Heart left ventricle (tissue), 13 donors: ENCODE results near the gene CEACAM16.

Source experiments
- POLR2A ChIP-seq, 2 donors: fragments of 450-650 bp; IDR thresholded peaks; one replicate each; pipeline ENCODE4 v1.6.1; 2017; ENCODE audit warnings: antibody characterized with exemption in 2 of 2, mild to moderate bottlenecking in 2 of 2, moderate library complexity in 2 of 2
- TF ChIP-seq, protein P1 (sequence below), 12 donors: fragments of 200-600 bp; sonication (generic) in 4 of 12; IDR thresholded peaks; one replicate each; pipeline versions ENCODE4 v1.5.0 to v1.8.0; 2018 to 2022; ENCODE audit warnings: antibody characterized with exemption in 12 of 12, mild to moderate bottlenecking in 5 of 12
- donor health status: ischemic (EF 13 %, LVEDD 7.1; RV severe dilation, severe dysfunction).
- donor health status: DM: no; HTN: yes; CAD: no.
- donor health status: DM: no; HTN: no; CAD: no.
- donor health status: ischemic (EF 25% LVEDD 6.9; RV normal size, moderate dysfunction).
- donor health status: ischemic (EF 25% LVEDD 5.7; RV mildly dilated, moderate dysfunction).
- donor health status: ischemic (EF 35%, LVEDD 5.7; RV mildly dilated, moderate dysfunction).
- donor health status: nonischemic (EF 11% LVEDD 7.7; RV severe dilation, severe dysfunction).
- donor health status: DM: yes; HTN: yes; CAD: no.
- donor health status: PGD.
- donor health status: ischemic (EF 29% LVEDD 5.4; RV normal size, mild dysfunction).
- donor health status: nonischemic (EF 23%, LVEDD 6.1; RV moderate dilation, normal function).

DNA sequence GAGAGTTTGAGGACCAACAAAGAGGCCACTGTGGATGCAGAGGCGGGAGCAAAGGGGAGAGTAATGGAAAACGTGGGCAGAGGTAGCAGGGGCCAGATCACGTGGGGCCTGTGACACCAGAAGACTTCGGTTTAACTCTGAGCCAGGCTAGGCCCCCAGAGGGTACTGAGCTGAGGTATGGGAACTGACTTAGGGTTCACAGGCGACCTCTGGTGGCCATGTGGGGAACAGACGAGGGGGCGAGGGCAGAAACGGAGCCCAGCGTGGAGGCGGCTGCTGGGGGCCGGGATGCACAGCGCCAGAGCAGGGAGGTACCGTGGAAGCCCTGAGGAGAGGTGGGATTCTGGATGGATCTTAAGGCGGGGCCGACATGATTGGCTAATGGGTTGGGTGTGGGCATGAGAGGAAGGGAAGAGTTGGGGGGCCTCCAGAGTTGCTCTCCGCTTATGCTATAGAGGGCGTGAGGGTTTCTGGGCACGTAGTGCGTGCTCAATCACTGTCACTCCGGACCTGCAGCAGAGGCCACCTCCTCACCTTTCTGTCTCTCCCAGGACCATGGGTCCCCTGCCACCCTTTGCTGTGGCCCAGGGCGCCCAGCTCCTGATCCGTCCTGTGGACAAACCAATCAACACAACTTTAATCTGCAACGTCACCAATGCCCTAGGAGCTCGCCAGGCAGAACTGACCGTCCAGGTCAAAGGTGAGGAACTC, 41.6 kb upstream of the CEACAM16 start:
- TF ChIP-seq, protein P1, sequence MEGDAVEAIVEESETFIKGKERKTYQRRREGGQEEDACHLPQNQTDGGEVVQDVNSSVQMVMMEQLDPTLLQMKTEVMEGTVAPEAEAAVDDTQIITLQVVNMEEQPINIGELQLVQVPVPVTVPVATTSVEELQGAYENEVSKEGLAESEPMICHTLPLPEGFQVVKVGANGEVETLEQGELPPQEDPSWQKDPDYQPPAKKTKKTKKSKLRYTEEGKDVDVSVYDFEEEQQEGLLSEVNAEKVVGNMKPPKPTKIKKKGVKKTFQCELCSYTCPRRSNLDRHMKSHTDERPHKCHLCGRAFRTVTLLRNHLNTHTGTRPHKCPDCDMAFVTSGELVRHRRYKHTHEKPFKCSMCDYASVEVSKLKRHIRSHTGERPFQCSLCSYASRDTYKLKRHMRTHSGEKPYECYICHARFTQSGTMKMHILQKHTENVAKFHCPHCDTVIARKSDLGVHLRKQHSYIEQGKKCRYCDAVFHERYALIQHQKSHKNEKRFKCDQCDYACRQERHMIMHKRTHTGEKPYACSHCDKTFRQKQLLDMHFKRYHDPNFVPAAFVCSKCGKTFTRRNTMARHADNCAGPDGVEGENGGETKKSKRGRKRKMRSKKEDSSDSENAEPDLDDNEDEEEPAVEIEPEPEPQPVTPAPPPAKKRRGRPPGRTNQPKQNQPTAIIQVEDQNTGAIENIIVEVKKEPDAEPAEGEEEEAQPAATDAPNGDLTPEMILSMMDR (IDR thresholded peaks at IDR 0.05), result peak; percentile 90 to 95 (median 93)
- no peak for TF ChIP-seq POLR2A (IDR thresholded peaks at IDR 0.05)
